Astrocyte of the hippocampus (primary cell): ENCODE measurements around the gene CCDC192.
"Not testable (repeated sequence)": the region's sequence is repeated elsewhere in the genome, so short reads cannot be mapped to it uniquely, and the experiment has no call there.

Source experiments
- DNase-seq: peaks from one replicate; pipeline ENCODE4 v3.0.0; 2011; ENCODE audit warnings: low read depth, low spot score

CCDC192 gene

DNA sequence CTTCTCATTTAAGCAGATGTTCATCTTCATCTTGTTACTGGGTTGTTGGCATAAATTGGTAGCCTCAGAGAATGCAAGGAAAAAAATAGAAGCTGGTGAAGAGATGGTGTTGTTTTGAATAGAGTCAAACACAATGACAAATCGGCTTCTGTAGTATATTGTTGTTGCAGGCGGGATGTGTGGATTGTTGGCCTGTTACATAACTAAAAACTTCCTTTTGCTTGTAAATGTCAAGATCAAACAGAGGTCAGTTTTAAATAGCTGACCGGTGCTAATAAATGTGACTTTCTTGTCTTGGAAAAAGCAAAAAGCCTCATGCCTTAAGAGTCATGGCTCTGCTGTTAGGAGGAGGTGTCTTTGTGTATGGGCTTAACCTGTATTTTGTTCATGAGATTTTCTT lies 59.2 kb downstream of the CCDC192 start:
- DNase-seq, result no peak

DNA sequence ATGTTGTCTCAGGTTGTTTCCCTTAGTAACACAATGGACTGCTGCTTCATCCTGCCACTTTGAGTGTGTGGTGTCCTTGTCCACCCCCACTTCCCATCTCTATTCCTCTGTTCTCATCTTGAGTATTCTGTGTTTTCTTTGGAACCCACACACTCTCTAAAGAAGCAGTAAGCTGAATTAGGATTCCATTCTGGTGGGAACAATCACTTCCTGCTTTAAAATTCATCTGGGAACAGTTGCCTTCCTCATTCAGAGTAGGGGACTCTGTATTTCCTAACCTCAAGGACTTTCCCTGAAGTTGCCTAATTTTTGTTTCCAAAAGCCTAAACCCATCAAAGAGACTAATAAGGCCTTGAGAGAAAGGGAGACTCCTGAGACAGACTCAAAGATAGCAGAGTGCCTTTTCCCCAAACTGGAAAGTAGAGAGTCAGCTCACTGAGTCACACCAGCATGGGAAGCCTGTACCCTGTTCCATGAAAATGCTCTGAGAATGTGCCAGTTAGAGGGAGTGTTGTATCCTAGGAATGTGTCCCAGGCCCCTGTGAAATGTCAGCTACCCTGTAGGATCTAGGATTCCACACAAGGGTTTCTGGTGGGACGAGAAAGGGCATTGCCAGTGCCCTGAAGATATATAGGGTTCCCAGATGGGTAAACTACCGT lies 63.6 kb downstream of the CCDC192 start:
- DNase-seq, result peak; percentile 37

DNA sequence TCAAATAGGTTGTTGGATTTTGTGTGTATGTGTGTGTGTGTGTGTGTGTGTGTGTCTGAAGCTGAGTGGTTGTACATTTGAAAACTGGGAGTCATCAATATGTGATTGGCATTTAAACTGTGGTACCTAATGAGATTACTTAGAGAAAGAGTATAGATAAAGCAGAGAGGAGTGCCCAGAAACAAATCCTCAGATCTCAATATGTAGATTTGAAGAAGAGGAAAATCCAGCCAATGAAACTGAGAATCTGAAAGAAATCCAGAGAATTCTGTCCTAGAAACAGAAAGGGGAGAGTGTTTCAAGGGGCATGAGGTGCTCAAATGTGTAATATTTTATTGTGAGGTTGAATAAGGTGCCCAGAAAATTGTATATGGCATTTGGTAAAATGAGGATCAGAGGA lies 66.2 kb downstream of the CCDC192 start:
- no peak for DNase-seq

DNA sequence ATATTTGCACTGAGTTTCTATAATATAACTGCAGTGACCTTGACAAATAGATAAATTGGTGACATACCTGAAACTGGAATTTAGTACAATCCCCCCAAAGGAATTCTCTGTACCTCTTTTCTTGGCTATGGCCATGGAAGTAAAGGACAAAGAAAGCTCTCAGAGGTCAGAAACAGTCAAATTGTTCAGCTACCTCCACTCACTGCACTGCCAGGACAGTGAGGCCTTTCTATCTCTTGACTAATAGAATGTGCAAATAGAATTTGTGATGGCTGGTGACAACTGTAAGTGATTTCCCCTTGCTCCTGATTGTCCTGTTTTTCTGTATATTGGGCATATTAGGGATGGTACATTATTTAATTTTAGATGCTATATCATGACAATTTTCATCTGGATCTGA lies 67.1 kb downstream of the CCDC192 start:
- no peak for DNase-seq

DNA sequence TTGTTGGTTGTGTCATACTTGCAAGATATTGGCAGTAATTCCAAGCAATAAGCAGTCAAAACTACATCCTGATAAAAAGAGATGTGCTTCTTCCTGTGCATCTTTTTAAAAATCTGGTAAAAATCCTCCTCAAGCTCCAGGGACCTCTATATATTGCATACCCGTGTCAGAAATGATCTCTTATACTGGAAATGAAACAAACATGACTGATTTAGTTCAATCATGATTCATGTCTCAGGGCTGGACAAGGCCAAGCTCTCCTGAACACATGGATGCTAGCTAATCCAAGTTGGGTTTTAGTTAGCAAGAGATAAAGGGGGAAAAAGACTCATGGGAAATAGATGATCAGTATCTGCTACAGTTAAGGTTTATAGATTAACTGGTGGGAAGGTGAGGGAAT lies 69.3 kb downstream of the CCDC192 start:
- DNase-seq, result no peak

DNA sequence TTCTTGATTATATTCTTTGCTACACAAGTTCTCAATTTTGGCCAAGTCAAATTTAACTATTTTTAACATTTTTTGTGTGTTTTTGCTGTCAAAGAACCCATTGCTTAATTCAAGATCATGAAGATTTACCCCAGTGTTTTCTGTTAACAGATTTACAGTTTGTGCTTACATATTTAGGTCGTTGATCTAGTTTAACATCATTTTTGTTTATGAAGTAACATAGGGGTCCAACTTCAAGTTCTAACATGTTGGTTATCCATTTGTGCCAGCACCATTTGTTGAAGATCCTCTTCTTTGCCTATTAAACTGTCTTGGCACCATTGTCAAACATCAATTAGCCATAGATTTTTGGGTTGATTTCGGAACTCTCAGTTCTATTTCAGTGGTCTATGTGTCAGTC lies 71.0 kb downstream of the CCDC192 start:
- no peak for DNase-seq

DNA sequence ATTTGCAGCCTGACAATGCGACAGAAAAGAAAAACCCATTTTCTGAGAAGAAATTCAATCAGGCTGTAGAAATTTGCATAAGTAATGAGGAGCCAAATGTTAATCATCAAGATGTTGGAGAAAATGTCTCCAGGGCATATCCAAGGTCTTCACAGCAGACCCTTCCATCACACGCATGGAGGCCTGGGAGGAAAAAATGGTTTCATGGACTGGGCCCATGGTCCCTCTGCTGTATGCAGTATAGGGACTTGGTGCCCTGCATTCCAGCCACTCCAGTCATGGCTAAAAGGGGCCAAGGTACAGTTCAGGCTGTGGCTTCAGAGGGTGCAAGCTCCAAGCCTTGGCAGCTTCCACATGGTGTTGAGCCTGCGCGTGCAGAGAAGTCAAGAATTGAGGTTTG lies 73.3 kb downstream of the CCDC192 start:
- no peak for DNase-seq

DNA sequence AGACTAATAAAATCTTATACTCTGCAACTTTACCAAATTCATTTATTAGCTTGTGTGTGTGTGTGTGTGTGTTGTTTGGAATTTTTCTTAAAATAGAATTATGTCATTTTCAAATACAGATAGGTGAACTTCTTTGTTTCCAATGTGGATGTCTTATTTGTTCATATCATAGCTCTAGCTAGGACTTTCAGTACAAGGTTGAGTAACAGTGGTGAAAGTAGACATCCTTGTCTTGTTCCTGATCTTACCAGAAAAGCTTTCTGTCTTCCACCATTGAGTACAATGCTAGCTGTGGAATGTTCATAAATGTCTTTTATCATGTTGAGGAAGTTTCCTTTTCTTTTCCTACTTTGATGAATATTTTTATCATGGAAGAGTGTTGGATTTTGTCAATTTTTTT lies 74.8 kb downstream of the CCDC192 start:
- DNase-seq, result no peak

DNA sequence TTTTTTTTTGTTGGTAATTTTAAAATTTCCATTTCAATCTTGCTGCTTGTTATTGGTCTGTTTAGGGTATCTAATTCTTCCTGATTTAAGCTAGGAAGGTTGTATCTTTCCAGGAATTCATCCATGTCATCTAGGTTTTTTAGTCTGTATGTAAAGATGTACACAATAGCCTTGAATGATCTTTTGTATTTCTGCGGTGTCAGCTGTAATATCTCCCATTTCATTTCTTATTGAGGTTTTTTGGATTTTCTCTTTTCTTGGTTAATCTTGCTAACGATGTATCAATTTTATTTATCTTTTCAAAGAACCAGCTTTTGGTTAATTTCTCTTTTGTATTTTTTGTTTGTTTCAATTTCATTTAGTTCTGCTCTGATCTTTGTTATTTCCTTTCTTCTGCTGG lies 79.3 kb downstream of the CCDC192 start:
- DNase-seq, result not testable (repeated sequence)

DNA sequence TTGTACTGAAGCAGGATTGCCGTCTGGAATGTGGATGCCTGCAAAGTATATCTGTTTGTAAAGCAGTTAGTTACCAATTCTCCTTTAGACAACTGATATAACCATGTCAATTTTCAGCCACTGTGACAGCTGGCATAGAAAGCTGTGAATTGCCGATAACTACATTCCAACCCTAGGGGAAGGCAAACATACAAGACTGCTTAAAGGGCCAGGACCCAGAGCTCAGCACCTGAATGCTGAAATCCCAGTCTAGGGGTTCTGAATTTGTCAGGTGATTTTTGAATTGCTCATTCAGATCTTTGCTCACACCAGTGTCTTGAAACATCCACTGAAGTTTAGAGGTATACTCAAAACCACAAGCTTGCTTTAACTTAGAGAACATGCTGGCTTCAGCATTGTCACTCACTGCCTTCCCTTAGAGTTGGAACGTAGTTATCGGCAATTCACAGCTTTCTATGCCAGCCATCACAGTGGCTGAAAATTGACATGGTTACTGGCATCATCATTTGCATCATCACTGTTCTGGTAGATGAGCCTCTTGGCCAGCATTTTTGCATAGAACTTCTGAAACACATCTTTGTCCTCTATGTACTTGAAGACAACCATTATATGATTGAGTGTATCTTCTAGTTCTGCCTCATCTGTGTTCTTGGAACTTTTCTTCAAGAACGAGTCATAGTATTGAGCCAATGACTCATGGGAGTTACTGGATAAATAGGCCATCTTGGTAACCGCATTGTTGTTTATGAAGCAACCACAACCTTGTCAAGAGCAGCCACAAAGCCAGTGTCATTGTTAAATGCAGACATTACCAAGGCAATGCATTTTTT lies 82.1 kb downstream of the CCDC192 start:
- peak; percentile 84 for DNase-seq

DNA sequence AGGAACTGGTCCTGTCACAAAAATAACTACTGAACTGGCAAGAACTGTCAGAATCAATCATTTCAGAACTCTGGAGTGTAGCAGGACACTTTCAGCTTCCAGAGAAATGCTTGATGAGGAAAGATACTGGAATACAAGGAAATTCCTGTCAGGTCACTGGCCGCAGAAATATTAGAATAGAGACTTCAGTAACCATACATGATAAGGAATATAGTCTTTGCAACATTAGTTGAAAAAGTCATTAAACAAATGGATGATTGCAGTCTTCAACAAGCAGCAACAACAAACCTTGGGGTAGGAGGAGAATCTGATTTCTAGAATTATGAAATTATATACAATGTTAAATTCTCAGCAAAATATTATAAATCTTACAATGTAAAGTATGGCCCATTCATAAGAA lies 88.2 kb downstream of the CCDC192 start:
- DNase-seq, result no peak

DNA sequence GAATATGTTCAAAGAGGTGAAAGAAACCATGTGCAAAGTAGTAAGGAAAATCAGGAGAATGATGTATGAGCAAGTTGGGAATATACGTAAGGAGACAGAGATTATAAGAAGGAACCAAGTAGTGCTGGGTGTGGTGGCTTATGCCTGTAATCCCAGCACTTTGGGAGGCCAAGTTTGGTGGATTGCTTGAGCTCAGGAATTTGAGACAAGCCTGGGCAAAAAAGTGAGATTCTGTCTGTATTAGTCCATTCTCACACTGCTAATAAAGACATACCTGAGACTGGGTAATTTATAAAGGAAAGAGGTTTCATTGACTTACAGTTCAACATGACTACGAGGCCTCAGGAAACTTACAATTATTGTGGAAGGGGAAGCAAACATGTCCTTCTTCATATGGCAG lies 88.7 kb downstream of the CCDC192 start:
- DNase-seq, result not testable (repeated sequence)

DNA sequence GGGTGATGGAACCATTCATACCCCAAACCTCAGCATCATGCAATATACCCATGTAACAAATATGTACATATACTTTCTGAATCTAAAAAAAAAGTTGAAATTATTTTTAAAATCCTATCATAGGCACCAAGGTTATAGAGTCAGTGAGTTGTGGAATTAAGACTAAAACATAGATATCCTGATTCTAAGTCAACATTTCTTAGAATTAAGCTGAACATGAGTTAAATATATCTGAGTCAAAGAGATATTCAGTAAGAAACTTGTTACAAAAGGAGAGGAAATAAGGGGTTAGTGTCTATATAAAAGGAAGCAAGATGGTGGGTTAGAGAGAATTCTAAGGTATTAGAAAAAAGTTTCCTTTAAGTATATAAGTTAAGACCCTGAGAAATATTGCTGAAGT lies 89.9 kb downstream of the CCDC192 start:
- no peak for DNase-seq

DNA sequence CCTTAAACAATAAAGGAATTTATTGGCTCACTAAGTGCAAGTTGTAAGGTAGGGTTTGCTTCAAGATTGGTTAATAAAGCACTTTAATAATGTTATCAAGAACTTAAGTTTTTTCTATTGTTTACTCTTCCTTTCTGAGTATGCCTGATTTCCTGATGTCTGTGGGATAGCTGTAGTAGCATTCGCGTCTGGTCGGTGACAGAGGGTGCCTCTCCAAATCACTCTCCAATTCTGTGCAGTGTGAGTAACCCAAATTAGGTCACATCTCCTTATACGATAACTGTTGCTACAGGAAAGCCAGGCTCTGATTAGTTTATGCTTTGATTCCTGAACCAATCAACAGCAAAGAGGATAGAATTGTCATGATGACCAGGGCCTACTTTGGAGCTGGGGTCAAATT lies 90.7 kb downstream of the CCDC192 start:
- DNase-seq, result no peak

DNA sequence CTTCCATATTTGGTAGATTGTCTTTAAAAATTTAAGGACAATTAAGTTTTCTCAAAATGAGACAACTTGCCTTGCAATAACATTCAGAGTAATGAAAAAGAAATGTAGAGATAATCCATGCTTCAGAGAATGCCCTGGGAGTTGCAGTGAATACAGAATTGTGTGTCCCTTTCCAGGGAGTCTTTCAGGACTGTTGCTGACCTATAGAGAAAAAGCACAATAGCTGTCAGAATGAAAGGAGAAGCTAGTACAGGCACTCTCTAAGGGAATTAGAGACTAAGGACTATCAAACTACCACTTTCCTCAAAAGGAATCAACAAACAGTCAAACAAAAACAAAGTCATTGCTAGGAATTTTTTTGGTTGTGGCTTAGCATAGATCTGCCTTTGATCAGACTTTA lies 93.0 kb downstream of the CCDC192 start:
- DNase-seq, result no peak

DNA sequence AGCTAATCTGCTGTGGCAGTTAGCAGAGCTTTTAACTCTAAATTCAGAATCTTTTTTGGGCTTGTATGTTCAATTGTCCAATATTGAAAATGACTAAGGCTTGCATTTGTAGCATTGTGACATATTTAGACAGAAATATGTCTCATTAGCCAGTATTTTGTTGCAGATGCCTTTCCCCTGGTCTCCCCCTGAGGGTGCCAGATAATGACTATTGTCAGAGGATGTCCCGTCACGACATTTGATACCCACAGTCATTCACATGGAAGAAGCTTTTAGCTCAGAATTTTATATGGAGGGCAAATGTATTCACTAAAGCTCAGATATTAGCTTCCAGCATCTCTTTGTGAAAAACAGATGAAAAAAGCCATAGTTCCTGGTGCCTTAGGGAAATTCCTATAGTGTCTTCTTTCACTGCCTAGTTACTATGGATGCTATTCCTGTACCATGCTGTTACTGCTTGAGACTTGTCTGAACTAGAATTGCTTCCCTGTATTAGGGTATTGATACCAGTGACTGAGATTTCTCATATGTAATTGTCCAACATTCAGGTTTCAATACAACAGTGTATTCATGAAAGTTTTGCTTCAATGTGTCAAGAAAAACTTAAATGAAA lies 96.2 kb downstream of the CCDC192 start:
- no peak for DNase-seq

DNA sequence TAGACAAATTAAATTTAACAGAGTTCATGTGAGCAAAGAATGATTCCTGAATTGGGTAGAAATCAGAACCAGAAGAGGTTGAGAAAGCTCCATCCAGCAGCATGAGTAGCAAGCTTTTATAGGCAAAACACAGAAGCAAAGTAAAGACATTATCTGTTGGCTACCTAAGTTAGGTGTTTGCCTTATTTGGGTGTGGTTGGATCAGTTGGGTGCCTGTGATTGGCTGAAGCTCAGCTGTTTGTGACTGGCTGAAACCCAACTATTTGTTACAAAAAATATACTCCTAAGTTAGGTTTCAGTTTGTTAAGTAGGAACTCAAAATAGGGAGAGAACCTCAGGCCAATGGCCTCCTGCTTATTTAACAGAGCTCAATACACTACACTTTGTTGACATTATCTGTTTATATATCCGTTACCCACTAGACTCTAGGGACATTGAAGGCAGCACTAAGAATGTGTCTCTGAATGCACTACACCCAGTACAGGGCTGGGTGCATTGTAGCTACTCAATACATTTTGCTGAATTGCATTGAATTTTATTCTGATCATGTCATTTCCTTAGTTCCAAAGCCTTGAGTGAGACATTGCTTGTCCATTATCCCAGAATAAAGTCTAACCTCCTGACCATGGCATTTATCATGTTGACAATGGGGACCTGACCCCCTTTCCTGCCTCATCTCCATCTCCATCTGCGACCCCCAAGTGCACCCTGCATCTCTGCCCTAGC lies 98.7 kb downstream of the CCDC192 start:
- DNase-seq, result no peak

DNA sequence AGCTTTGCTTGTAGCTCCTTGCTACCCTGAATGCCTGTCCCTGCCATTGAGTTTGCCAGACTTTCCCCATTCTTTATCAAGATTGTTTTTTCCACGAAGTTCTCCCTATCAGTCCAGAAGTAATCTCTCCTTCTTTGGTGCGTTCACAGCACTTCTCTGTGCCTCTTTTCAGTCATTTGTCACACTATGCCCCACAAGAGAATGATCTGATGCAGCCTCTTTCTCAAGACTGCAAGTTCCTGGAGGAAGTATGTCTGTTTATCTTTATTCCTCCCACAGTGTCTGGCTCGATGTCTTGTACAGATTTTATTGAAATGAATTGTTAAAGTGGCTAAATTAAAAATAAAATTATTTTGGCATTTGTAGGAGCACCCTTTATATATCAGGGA lies 99.3 kb downstream of the CCDC192 start:
- DNase-seq, result no peak

DNA sequence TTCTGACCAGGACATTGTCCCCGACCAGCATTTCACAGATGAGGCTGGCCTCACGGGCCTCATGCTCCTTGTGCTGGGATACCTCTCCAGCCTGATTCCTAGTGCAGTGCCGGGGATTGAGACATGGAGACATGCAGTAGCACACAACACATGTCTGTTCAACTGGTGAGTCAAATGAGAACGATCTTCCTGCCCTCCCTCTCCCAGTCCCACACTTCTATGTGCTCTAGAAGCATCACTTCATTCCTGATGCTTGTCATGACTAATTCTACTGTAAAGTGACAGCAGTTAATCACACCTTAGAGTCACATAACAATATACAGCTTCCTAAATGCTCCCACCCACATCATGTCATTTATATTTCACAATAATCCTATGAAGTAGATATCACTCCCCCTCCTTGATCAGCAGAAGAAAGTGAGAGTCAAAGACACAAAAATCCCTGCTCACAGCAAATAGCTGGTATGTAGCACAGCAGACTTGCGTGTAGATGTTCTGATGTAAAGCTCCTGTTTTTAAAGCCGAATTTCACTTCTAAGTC lies 101.8 kb downstream of the CCDC192 start:
- DNase-seq, result no peak

DNA sequence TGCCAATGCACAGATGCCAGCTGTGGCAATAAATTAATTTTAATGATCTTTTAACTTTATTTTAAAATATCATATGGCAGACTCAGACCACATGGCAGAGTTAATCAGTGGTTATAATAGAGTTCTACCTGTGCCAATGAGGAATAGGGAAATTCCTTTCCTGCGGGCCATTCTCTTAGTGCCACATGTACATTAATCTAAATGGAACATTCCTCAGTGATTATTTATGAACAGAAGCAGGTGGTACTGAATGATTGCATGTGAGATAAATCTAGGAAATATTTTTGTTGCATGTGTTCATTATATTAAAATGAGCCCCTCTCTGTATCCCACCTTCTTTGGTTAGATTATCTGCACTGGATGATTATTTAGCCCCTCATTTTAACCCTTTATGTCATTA lies 102.3 kb downstream of the CCDC192 start:
- no peak for DNase-seq

DNA sequence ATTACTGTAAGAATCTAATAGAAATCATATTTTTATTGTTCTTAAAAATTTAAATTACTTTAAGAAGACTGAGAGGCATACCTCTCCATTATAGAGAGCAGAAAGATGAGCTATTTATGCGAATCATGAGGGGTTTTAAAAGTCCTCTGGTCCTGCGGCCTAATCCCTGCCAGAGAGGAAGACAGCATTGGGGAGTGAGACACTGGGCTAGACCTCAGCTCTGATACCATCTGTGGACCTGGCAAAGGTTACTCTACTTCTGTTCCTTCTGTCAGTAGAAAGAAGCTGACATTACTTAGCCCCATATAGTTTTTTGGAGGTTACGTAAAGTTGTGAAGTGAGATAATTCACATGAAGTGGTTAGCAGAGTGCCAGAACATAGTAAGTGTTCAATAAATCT lies 103.6 kb downstream of the CCDC192 start:
- DNase-seq, result no peak

DNA sequence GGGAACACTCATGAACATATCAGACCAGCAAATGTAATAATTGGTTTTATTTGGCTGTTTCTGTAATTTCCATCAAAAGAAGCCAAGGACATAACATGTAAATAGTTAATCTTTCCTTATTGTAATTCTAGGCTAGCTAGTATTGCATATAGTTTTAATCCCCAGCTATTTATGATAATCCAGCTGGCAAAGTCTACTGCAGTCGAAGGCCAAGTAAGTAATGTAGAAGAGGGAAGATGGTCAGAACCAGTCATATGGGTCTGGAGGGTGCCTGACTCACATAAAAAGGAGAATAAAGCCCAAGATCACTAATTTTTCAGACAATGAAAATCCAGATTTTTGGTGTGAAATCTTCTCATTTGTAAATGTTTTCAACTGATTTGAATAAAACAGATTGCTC lies 106.3 kb downstream of the CCDC192 start:
- DNase-seq, result no peak
